HEK293 (cell line): ENCODE measurements around the gene GDPGP1.
A peak's percentile ranks its signal among the peaks of the same experiment; 100 is the strongest.

Experiments used
- GLIS1 ChIP-seq: fragments of 450-650 bp; formaldehyde crosslinking; IDR thresholded peaks from 2 replicates; pipeline ENCODE4 v1.5.1; 2016; ENCODE audit warnings: missing biosample characterization, missing genetic modification characterization
- GLIS2 ChIP-seq: fragments of 450-650 bp; formaldehyde crosslinking; IDR thresholded peaks from 2 replicates; pipeline ENCODE4 v1.5.1; 2016; ENCODE audit warnings: missing biosample characterization, missing genetic modification characterization
- INSM2 ChIP-seq: fragments of 450-650 bp; formaldehyde crosslinking; IDR thresholded peaks from 2 replicates; pipeline ENCODE4 v1.5.1; 2016; ENCODE audit warnings: missing biosample characterization, missing genetic modification characterization
- KLF7 ChIP-seq: fragments of 450-650 bp; formaldehyde crosslinking; IDR thresholded peaks from 2 replicates; pipeline ENCODE4 v1.5.1; 2016; ENCODE audit warnings: missing biosample characterization, missing genetic modification characterization, borderline replicate concordance
- KLF8 ChIP-seq: fragments of 450-650 bp; formaldehyde crosslinking; IDR thresholded peaks from 2 replicates; pipeline ENCODE4 v1.5.1; 2016; ENCODE audit warnings: missing biosample characterization, missing genetic modification characterization
- SP2 ChIP-seq: fragments of 450-650 bp; formaldehyde crosslinking; IDR thresholded peaks from 2 replicates; pipeline ENCODE4 v1.5.1; 2016; ENCODE audit warnings: missing biosample characterization, missing genetic modification characterization
- SP3 ChIP-seq: fragments of 450-650 bp; formaldehyde crosslinking; IDR thresholded peaks from 2 replicates; pipeline ENCODE4 v1.5.1; 2016; ENCODE audit warnings: missing biosample characterization, missing genetic modification characterization
- ZBTB11 ChIP-seq: fragments of 450-650 bp; formaldehyde crosslinking; conservative IDR thresholded peaks from 2 replicates; pipeline ENCODE4 v1.5.1; 2016; ENCODE audit warnings: low read depth, missing biosample characterization, missing genetic modification characterization
- ZBTB20 ChIP-seq: fragments of 450-650 bp; formaldehyde crosslinking; IDR thresholded peaks from 2 replicates; pipeline ENCODE4 v1.5.1; 2016; ENCODE audit warnings: missing biosample characterization, missing genetic modification characterization
- ZIC2 ChIP-seq: fragments of 450-650 bp; formaldehyde crosslinking; IDR thresholded peaks from 2 replicates; pipeline ENCODE4 v1.5.1; 2016; ENCODE audit warnings: missing biosample characterization, missing genetic modification characterization
- ZNF174 ChIP-seq: fragments of 450-650 bp; formaldehyde crosslinking; IDR thresholded peaks from 2 replicates; pipeline ENCODE4 v1.5.0; 2017; ENCODE audit warnings: missing biosample characterization, mild to moderate bottlenecking, missing genetic modification characterization
- ZNF175 ChIP-seq: fragments of 450-650 bp; formaldehyde crosslinking; IDR thresholded peaks from 2 replicates; pipeline ENCODE4 v1.5.1; 2016; ENCODE audit warnings: missing biosample characterization, missing genetic modification characterization
- ZNF184 ChIP-seq: fragments of 450-650 bp; IDR thresholded peaks from 2 replicates; pipeline ENCODE4 v1.5.1; 2018; ENCODE audit warnings: missing biosample characterization, mild to moderate bottlenecking, missing genetic modification characterization
- ZNF214 ChIP-seq: fragments of 450-650 bp; formaldehyde crosslinking; IDR thresholded peaks from 2 replicates; pipeline ENCODE4 v1.5.1; 2017; ENCODE audit warnings: missing biosample characterization, mild to moderate bottlenecking, missing genetic modification characterization, borderline replicate concordance
- ZNF266 ChIP-seq: fragments of 450-650 bp; formaldehyde crosslinking; IDR thresholded peaks from 2 replicates; pipeline ENCODE4 v1.5.1; 2016; ENCODE audit warnings: missing biosample characterization, missing genetic modification characterization, low read depth
- ZNF335 ChIP-seq: fragments of 450-650 bp; formaldehyde crosslinking; conservative IDR thresholded peaks from 2 replicates; pipeline ENCODE4 v1.5.1; 2016; ENCODE audit warnings: missing biosample characterization, missing genetic modification characterization
- ZNF341 ChIP-seq: fragments of 450-650 bp; formaldehyde crosslinking; IDR thresholded peaks from 2 replicates; pipeline ENCODE4; 2016; ENCODE audit warnings: low read depth, missing biosample characterization, missing genetic modification characterization
- ZNF366 ChIP-seq: fragments of 450-650 bp; formaldehyde crosslinking; conservative IDR thresholded peaks from 2 replicates; pipeline ENCODE4 v1.5.1; 2016; ENCODE audit warnings: missing biosample characterization, missing genetic modification characterization
- ZNF398 ChIP-seq: fragments of 450-650 bp; formaldehyde crosslinking; IDR thresholded peaks from 2 replicates; pipeline ENCODE4 v1.5.1; 2017; ENCODE audit warnings: missing biosample characterization, missing genetic modification characterization
- ZNF423 ChIP-seq: fragments of 450-650 bp; formaldehyde crosslinking; IDR thresholded peaks from 2 replicates; pipeline ENCODE4 v1.5.1; 2016; ENCODE audit warnings: missing biosample characterization, missing genetic modification characterization
- ZNF555 ChIP-seq: fragments of 450-650 bp; formaldehyde crosslinking; conservative IDR thresholded peaks from 2 replicates; pipeline ENCODE4 v1.5.1; 2017; ENCODE audit warnings: missing biosample characterization, mild to moderate bottlenecking, missing genetic modification characterization, inconsistent platforms
- ZNF677 ChIP-seq: fragments of 450-650 bp; IDR thresholded peaks from 2 replicates; pipeline ENCODE4 v1.5.0; 2018; ENCODE audit warnings: missing biosample characterization, mild to moderate bottlenecking, missing genetic modification characterization, moderate library complexity
- ZNF768 ChIP-seq: fragments of 450-650 bp; formaldehyde crosslinking; IDR thresholded peaks from 2 replicates; pipeline ENCODE4 v1.5.1; 2018; ENCODE audit warnings: missing biosample characterization, mild to moderate bottlenecking, missing genetic modification characterization
- ZNF777 ChIP-seq: fragments of 450-650 bp; formaldehyde crosslinking; IDR thresholded peaks from 2 replicates; pipeline ENCODE4 v1.5.1; 2017; ENCODE audit warnings: missing biosample characterization, missing genetic modification characterization, borderline replicate concordance
- ZSCAN30 ChIP-seq: fragments of 450-650 bp; IDR thresholded peaks from 2 replicates; pipeline ENCODE4 v1.5.1; 2018; ENCODE audit warnings: missing biosample characterization, mild to moderate bottlenecking, missing genetic modification characterization, moderate library complexity
- TF ChIP-seq, protein P1 (sequence below): fragments of 450-650 bp; formaldehyde crosslinking; IDR thresholded peaks from 2 replicates; pipeline ENCODE4 v1.5.1; 2016; ENCODE audit warnings: missing biosample characterization, missing genetic modification characterization
- TF ChIP-seq, protein P2 (sequence below): fragments of 450-650 bp; formaldehyde crosslinking; IDR thresholded peaks from 2 replicates; pipeline ENCODE4 v1.5.1; 2016; ENCODE audit warnings: missing biosample characterization, missing genetic modification characterization

GDPGP1 gene

DNA sequence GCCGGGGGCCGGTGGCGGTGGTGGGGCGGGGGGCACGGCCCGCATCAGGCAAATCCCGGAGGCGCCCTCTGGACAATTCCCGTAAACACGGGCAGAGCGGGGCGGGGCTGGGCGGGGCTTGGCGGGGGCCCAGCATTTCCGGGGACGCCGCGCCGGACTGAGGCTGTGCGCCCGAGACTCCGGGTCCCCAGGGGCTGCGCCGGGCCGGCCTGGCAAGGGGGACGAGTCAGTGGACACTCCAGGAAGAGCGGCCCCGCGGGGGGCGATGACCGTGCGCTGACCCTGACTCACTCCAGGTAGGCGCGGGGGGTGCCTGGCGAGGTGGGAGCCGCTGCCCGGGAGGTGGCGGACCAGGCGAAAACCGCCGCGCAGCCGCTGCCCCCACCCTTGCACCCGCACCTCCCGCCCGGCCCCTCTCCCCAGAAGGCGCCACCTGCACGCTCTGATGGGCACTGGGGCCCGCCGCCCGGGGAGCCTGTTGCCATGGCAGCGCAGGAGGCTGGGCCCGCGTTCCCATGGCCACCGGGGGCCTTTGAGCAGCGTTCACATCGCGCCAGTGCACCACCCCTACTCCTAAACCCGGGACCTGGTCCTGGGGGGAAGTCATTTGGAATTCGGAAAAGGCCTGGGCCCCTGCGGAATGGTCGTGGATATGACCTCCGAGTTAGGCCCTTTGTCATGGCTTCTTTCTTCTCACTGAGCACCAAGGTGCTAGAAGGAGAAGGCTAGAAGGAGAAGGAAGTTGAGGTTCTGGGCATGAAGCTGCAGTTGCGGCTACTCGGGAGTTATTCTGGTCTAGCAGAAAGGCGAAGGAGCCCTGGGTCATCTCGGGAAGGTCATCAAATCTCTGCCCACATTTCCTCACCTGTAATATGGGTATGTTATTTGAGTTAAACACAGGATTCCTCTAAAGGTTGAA is 49.0 kb upstream of the GDPGP1 start (continued):
- TF ChIP-seq ZNF677 (tag by site-specific recombination) (peak; percentile 38; the same call in 1 of the 2 replicates), GLIS1 (tag by site-specific recombination) (peak; percentile 100), INSM2 (tag by site-specific recombination) (peak; percentile 37), KLF7 (tag by site-specific recombination) (no peak), ZNF266 (tag by site-specific recombination) (no peak), ZNF777 (tag by site-specific recombination) (no peak), ZNF335 (peak; percentile 92), ZNF555 (tag by site-specific recombination) (no peak), SP2 (tag by site-specific recombination) (peak; percentile 55), ZNF423 (peak; percentile 96), ZIC2 (tag by site-specific recombination) (peak; percentile 91), ZNF175 (tag by site-specific recombination) (no peak), ZSCAN30 (tag by site-specific recombination) (no peak), ZNF174 (no peak), ZNF214 (tag by site-specific recombination) (no peak), SP3 (0 out of 2 replicates have a peak, but pooled peaks have one; percentile 55), ZNF366 (tag by site-specific recombination) (no peak), ZBTB11 (tag by site-specific recombination) (peak; percentile 89), ZNF768 (tag by site-specific recombination) (no peak), ZNF341 (peak; percentile 90), ZBTB20 (peak; percentile 70), ZNF184 (tag by site-specific recombination) (no peak), KLF8 (tag by site-specific recombination) (peak; percentile 61), GLIS2 (tag by site-specific recombination) (peak; percentile 97), ZNF398 (tag by site-specific recombination) (peak; percentile 83)
- TF ChIP-seq, protein P1, sequence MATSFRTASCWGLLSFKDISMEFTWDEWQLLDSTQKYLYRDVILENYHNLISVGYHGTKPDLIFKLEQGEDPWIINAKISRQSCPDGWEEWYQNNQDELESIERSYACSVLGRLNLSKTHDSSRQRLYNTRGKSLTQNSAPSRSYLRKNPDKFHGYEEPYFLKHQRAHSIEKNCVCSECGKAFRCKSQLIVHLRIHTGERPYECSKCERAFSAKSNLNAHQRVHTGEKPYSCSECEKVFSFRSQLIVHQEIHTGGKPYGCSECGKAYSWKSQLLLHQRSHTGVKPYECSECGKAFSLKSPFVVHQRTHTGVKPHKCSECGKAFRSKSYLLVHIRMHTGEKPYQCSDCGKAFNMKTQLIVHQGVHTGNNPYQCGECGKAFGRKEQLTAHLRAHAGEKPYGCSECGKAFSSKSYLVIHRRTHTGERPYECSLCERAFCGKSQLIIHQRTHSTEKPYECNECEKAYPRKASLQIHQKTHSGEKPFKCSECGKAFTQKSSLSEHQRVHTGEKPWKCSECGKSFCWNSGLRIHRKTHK, result no peak
- TF ChIP-seq, protein P2, sequence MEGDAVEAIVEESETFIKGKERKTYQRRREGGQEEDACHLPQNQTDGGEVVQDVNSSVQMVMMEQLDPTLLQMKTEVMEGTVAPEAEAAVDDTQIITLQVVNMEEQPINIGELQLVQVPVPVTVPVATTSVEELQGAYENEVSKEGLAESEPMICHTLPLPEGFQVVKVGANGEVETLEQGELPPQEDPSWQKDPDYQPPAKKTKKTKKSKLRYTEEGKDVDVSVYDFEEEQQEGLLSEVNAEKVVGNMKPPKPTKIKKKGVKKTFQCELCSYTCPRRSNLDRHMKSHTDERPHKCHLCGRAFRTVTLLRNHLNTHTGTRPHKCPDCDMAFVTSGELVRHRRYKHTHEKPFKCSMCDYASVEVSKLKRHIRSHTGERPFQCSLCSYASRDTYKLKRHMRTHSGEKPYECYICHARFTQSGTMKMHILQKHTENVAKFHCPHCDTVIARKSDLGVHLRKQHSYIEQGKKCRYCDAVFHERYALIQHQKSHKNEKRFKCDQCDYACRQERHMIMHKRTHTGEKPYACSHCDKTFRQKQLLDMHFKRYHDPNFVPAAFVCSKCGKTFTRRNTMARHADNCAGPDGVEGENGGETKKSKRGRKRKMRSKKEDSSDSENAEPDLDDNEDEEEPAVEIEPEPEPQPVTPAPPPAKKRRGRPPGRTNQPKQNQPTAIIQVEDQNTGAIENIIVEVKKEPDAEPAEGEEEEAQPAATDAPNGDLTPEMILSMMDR, result 0 out of 2 replicates have a peak, but pooled peaks have one; percentile 14
